ENCODE measurements around the gene FRMD6.

GRCh38 chr14:51644217-51644933, 7.3 kb upstream of the FRMD6 start:
- TF ChIP-seq POLR2AphosphoS5 (IDR thresholded peaks at IDR 0.05; ENCODE audit: low read depth), result no peak
- no peak for TF ChIP-seq CTCF (IDR thresholded peaks at IDR 0.05; ENCODE audit: insufficient read depth, low read length)
- TF ChIP-seq GABPA (IDR thresholded peaks at IDR 0.05; ENCODE audit: low read depth), result no peak
- no peak for TF ChIP-seq REST (IDR thresholded peaks at IDR 0.05; ENCODE audit: insufficient replicate concordance, low read depth)
- no peak for TF ChIP-seq SPI1 (IDR thresholded peaks at IDR 0.05; ENCODE audit: borderline replicate concordance, low read depth)
